ENCODE measurements around the gene HAND1.
"Not testable (repeated sequence)": the region's sequence is repeated elsewhere in the genome, so short reads cannot be mapped to it uniquely, and the experiment has no call there.

Gene HAND1

DNA sequence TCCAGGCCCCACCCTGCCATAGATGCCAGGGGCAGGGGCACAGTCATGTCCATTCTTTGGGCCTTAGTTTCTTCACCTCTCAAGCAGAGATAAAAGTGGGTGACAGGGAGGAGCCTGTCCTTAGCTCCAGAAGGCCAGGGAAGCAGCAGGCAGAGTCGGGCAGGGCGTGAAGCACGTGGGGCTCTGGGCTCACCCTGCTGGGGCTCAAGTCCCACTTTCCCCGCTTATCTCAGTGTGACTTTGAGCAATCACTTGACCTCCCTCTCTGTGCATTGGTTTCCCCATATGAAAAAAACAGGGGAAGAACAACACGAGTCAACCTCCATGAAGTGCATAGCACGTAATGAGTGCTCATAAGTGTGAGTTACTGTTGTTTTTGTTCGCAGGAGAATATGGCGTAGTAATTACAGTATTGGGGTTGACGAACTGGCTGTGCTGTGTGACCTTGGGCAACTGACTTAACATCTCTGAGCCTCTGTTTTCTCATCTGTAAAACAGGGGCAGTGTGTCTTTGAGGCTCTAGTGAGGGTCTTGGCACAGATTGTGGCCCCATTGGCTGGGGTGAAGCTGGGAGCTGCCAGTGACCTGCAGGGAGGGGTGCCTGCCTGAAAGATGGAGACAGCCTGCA is 39.9 kb upstream of the HAND1 start:
- H3K4me1 ChIP-seq (ENCODE audit: control insufficient read depth, insufficient read depth, low read length) = peaks cover 12% of the 10 kb centered on the region; the same call in 1 of the 2 replicates
- no peak overlapping the region for H3K27ac ChIP-seq (ENCODE audit: low read depth, low read length)
- H3K9me3 ChIP-seq (ENCODE audit: control insufficient read depth, insufficient read depth, low read length) = no peaks in the 10 kb centered on the region
- H3K27me3 ChIP-seq (ENCODE audit: control insufficient read depth, insufficient read depth, low read length) = peaks cover 22% of the 10 kb centered on the region
- no peak overlapping the region for H3K4me3 ChIP-seq (ENCODE audit: low read depth, low read length)
- no peaks in the 10 kb centered on the region for H3K36me3 ChIP-seq (ENCODE audit: control insufficient read depth, insufficient read depth, low read length)
- no peak overlapping the region for H3K9ac ChIP-seq (ENCODE audit: low read depth, low read length)

DNA sequence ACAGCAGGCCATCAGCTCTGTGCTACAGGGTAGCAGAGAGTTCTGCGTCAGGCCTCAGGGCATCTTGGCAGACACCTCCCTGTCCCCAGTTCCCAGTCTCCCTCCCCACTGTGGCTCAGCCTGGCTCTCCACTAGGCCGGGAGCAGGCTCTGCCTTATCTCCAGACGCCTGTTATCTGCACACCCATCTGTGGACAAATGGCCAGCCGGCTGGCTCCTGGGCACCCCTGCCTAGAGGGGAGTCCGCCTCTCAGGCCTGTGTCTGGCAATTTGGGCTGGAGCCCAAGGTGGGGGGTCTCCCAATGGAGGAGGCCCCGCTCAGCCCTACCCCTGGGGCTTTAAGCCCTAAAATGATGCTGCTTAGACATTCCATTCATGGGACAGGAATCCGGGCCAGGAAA is 39.2 kb upstream of the HAND1 start:
- no peak overlapping the region for H3K27ac ChIP-seq (ENCODE audit: low read depth, low read length)
- peaks cover 12% of the 10 kb centered on the region; the same call in 1 of the 2 replicates for H3K4me1 ChIP-seq (ENCODE audit: control insufficient read depth, insufficient read depth, low read length)
- H3K4me3 ChIP-seq (ENCODE audit: low read depth, low read length) = no peak overlapping the region
- no peak overlapping the region for H3K9ac ChIP-seq (ENCODE audit: low read depth, low read length)
- H3K27me3 ChIP-seq (ENCODE audit: control insufficient read depth, insufficient read depth, low read length) = peaks cover 15% of the 10 kb centered on the region
- H3K36me3 ChIP-seq (ENCODE audit: control insufficient read depth, insufficient read depth, low read length) = no peaks in the 10 kb centered on the region
- no peaks in the 10 kb centered on the region for H3K9me3 ChIP-seq (ENCODE audit: control insufficient read depth, insufficient read depth, low read length)

GRCh38 chr5:154516475-154516874 is 38.4 kb upstream of the HAND1 start:
- Histone ChIP-seq H3K4me3 (ENCODE audit: low read depth, low read length) (no peak overlapping the region), H3K9ac (ENCODE audit: low read depth, low read length) (no peak overlapping the region), H3K27ac (ENCODE audit: low read depth, low read length) (no peak overlapping the region), H3K9me3 (ENCODE audit: control insufficient read depth, insufficient read depth, low read length) (no peaks in the 10 kb centered on the region), H3K36me3 (ENCODE audit: control insufficient read depth, insufficient read depth, low read length) (no peaks in the 10 kb centered on the region), H3K27me3 (ENCODE audit: control insufficient read depth, insufficient read depth, low read length) (peaks cover 11% of the 10 kb centered on the region), H3K4me1 (ENCODE audit: control insufficient read depth, insufficient read depth, low read length) (peaks cover 6% of the 10 kb centered on the region; the same call in 1 of the 2 replicates)

- H3K27me3 ChIP-seq (ENCODE audit: control insufficient read depth, insufficient read depth, low read length); H3K9me3 ChIP-seq (ENCODE audit: control insufficient read depth, insufficient read depth, low read length); H3K36me3 ChIP-seq (ENCODE audit: control insufficient read depth, insufficient read depth, low read length); H3K27ac ChIP-seq (ENCODE audit: low read depth, low read length); H3K4me3 ChIP-seq (ENCODE audit: low read depth, low read length); H3K9ac ChIP-seq (ENCODE audit: low read depth, low read length); H3K4me1 ChIP-seq (ENCODE audit: control insufficient read depth, insufficient read depth, low read length): not testable (repeated sequence)
These were observed 37.5 kb upstream of the HAND1 start for GRCh38 chr5:154515488-154515887.

GRCh38 chr5:154514331-154514730 is 36.3 kb upstream of the HAND1 start:
- no peaks in the 10 kb centered on the region for H3K9me3 ChIP-seq (ENCODE audit: control insufficient read depth, insufficient read depth, low read length)
- H3K27ac ChIP-seq (ENCODE audit: low read depth, low read length) = no peak overlapping the region
- H3K36me3 ChIP-seq (ENCODE audit: control insufficient read depth, insufficient read depth, low read length) = no peaks in the 10 kb centered on the region
- no peaks in the 10 kb centered on the region for H3K4me1 ChIP-seq (ENCODE audit: control insufficient read depth, insufficient read depth, low read length)
- no peaks in the 10 kb centered on the region; the same call in 1 of the 2 replicates for H3K27me3 ChIP-seq (ENCODE audit: control insufficient read depth, insufficient read depth, low read length)
- no peak overlapping the region for H3K4me3 ChIP-seq (ENCODE audit: low read depth, low read length)
- no peak overlapping the region for H3K9ac ChIP-seq (ENCODE audit: low read depth, low read length)

DNA sequence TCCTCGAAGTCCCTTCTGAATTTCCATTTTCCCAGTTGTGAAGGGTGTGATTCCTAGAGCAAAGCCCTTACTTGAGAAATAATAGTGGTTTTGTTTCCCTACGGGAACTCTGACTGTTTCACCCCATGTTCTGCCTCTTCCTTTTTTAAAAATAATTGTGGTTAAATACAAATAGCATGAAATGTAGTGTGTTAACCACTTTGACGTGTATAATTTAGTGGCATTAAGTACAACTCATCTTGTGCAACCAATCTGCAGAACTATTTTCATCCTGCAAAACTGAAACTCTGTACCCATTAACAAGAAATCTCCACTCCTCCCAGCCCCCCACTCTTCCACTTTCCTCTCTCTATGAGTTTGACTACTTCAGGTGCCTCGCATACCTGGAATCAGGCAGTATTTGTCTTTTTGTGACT is 35.6 kb upstream of the HAND1 start:
- Histone ChIP-seq H3K27ac (ENCODE audit: low read depth, low read length) (no peak overlapping the region), H3K36me3 (ENCODE audit: control insufficient read depth, insufficient read depth, low read length) (no peaks in the 10 kb centered on the region), H3K9ac (ENCODE audit: low read depth, low read length) (no peak overlapping the region), H3K27me3 (ENCODE audit: control insufficient read depth, insufficient read depth, low read length) (no peaks in the 10 kb centered on the region), H3K4me1 (ENCODE audit: control insufficient read depth, insufficient read depth, low read length) (no peaks in the 10 kb centered on the region), H3K4me3 (ENCODE audit: low read depth, low read length) (no peak overlapping the region), H3K9me3 (ENCODE audit: control insufficient read depth, insufficient read depth, low read length) (no peaks in the 10 kb centered on the region)

GRCh38 chr5:154511984-154512383 is 34.0 kb upstream of the HAND1 start:
- H3K4me1 ChIP-seq (ENCODE audit: control insufficient read depth, insufficient read depth, low read length) = no peaks in the 10 kb centered on the region
- no peak overlapping the region for H3K9ac ChIP-seq (ENCODE audit: low read depth, low read length)
- H3K4me3 ChIP-seq (ENCODE audit: low read depth, low read length) = no peak overlapping the region
- no peaks in the 10 kb centered on the region for H3K36me3 ChIP-seq (ENCODE audit: control insufficient read depth, insufficient read depth, low read length)
- no peaks in the 10 kb centered on the region for H3K9me3 ChIP-seq (ENCODE audit: control insufficient read depth, insufficient read depth, low read length)
- H3K27ac ChIP-seq (ENCODE audit: low read depth, low read length) = no peak overlapping the region
- no peaks in the 10 kb centered on the region for H3K27me3 ChIP-seq (ENCODE audit: control insufficient read depth, insufficient read depth, low read length)

- no peaks in the 10 kb centered on the region for H3K27me3 ChIP-seq (ENCODE audit: control insufficient read depth, insufficient read depth, low read length)
These were observed 31.9 kb upstream of the HAND1 start for GRCh38 chr5:154509784-154510555.

DNA sequence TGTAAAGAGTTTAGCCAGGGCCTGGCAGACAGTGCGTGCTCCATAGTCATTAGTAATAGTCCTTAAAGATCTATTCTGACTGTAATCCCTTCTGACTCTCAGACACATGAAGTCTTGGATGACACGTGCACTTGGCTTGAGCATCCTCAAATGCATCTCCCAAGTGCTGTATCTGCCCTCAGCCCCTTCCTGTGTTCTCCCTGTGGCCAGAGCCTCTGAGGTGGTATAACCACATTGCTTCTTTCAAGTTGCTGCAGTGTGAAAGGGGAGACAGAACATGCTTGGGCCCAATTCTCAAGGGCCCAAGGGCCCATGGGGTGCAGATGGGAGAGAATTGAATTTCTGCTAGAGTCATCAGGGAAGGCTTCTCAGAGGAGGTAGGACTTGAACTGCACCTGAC is 30.1 kb upstream of the HAND1 start:
- no peaks in the 10 kb centered on the region for H3K4me1 ChIP-seq (ENCODE audit: control insufficient read depth, insufficient read depth, low read length)

More at GRCh38 chr5:154509784-154510555, 31.9 kb upstream of the HAND1 start:
- H3K9ac ChIP-seq (ENCODE audit: low read depth, low read length) = no peak overlapping the region
- H3K36me3 ChIP-seq (ENCODE audit: control insufficient read depth, insufficient read depth, low read length) = no peaks in the 10 kb centered on the region
- H3K9me3 ChIP-seq (ENCODE audit: control insufficient read depth, insufficient read depth, low read length) = no peaks in the 10 kb centered on the region
- no peak overlapping the region for H3K27ac ChIP-seq (ENCODE audit: low read depth, low read length)
- no peaks in the 10 kb centered on the region for H3K4me1 ChIP-seq (ENCODE audit: control insufficient read depth, insufficient read depth, low read length)
- H3K4me3 ChIP-seq (ENCODE audit: low read depth, low read length) = no peak overlapping the region

GRCh38 chr5:154506716-154507080 is 28.7 kb upstream of the HAND1 start:
- H3K9ac ChIP-seq (ENCODE audit: low read depth, low read length) = no peak overlapping the region
- H3K27me3 ChIP-seq (ENCODE audit: control insufficient read depth, insufficient read depth, low read length) = no peaks in the 10 kb centered on the region
- no peaks in the 10 kb centered on the region for H3K9me3 ChIP-seq (ENCODE audit: control insufficient read depth, insufficient read depth, low read length)
- H3K27ac ChIP-seq (ENCODE audit: low read depth, low read length) = no peak overlapping the region
- H3K36me3 ChIP-seq (ENCODE audit: control insufficient read depth, insufficient read depth, low read length) = no peaks in the 10 kb centered on the region
- H3K4me3 ChIP-seq (ENCODE audit: low read depth, low read length) = no peak overlapping the region
- peaks cover 6% of the 10 kb centered on the region for H3K4me1 ChIP-seq (ENCODE audit: control insufficient read depth, insufficient read depth, low read length)

More for the DNA sequence above, 30.1 kb upstream of the HAND1 start:
- no peak overlapping the region for H3K27ac ChIP-seq (ENCODE audit: low read depth, low read length)
- H3K9ac ChIP-seq (ENCODE audit: low read depth, low read length) = no peak overlapping the region
- no peaks in the 10 kb centered on the region for H3K36me3 ChIP-seq (ENCODE audit: control insufficient read depth, insufficient read depth, low read length)
- no peaks in the 10 kb centered on the region for H3K27me3 ChIP-seq (ENCODE audit: control insufficient read depth, insufficient read depth, low read length)
- H3K9me3 ChIP-seq (ENCODE audit: control insufficient read depth, insufficient read depth, low read length) = no peaks in the 10 kb centered on the region
- no peak overlapping the region for H3K4me3 ChIP-seq (ENCODE audit: low read depth, low read length)

- H3K27me3 ChIP-seq (ENCODE audit: control insufficient read depth, insufficient read depth, low read length) = no peaks in the 10 kb centered on the region
- H3K4me1 ChIP-seq (ENCODE audit: control insufficient read depth, insufficient read depth, low read length) = peaks cover 11% of the 10 kb centered on the region
- no peak overlapping the region for H3K27ac ChIP-seq (ENCODE audit: low read depth, low read length)
These were observed 28.2 kb upstream of the HAND1 start for GRCh38 chr5:154506049-154506715.

More at GRCh38 chr5:154506049-154506715, 28.2 kb upstream of the HAND1 start:
- no peak overlapping the region for H3K4me3 ChIP-seq (ENCODE audit: low read depth, low read length)
- no peak overlapping the region for H3K9ac ChIP-seq (ENCODE audit: low read depth, low read length)
- no peaks in the 10 kb centered on the region for H3K36me3 ChIP-seq (ENCODE audit: control insufficient read depth, insufficient read depth, low read length)
- H3K9me3 ChIP-seq (ENCODE audit: control insufficient read depth, insufficient read depth, low read length) = no peaks in the 10 kb centered on the region

Data from HUES48 (cell line).